ENCODE results near the gene HIVEP3. TPM values are rescaled to one million over a fixed set of nuclear protein-coding genes. Genes with fewer than 3 reads are reported as not detected.

The HIVEP3 gene
- total RNA-seq, 4 donors from 2014 or later: 4.2 to 6.5 (median 4.7) TPM

DNA sequence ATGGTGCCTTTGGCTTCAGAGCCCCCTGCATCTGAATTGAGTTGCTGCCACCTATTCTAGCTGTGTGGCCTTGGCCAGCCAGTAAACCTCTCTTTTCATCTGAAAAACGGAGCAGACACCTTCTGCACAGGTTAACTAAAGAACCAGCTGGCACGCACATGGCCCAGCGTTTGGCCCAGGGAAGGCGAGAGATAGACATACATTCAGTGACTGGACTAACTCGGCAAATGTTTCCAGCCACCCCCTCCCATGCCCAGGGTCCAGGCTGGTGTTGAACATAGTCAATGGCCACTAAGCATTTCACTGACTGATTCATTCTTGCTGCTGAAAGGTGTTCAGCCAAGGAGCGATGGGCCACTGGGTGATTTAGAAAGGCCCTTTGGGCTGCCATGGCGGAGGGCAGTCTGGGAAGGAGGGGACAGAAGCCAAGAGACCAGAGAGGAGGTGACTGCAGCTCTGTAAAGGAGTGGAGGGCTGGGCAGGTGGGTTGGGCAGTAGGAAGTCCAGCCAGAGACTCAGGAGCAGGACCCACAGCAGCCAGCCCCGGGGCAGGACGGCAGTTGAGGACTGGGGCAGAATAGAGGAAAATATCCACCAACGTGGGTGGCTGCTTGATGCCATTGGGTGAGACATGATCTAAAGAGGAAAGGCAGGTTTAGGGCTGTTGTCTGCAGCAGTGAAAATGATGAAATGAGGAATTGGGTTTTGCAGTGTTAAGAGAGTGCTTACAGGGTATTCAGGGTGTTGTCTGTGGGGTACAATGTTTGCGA lies 184.3 kb downstream of the HIVEP3 start:
- Histone ChIP-seq H3K36me3 (no peaks in the 10 kb centered on the region), H3K9me3 (no peaks in the 10 kb centered on the region), H3K4me3 (no peak overlapping the region), H3K4me1 (peaks cover 0 to 32% (median 15%) of the 10 kb centered on the region in 4 donors), H3K27me3 (no peaks in the 10 kb centered on the region), H3K27ac (no peak overlapping the region)
- TF ChIP-seq EP300 (IDR thresholded peaks at IDR 0.05): no peak
- TF ChIP-seq, protein P1, sequence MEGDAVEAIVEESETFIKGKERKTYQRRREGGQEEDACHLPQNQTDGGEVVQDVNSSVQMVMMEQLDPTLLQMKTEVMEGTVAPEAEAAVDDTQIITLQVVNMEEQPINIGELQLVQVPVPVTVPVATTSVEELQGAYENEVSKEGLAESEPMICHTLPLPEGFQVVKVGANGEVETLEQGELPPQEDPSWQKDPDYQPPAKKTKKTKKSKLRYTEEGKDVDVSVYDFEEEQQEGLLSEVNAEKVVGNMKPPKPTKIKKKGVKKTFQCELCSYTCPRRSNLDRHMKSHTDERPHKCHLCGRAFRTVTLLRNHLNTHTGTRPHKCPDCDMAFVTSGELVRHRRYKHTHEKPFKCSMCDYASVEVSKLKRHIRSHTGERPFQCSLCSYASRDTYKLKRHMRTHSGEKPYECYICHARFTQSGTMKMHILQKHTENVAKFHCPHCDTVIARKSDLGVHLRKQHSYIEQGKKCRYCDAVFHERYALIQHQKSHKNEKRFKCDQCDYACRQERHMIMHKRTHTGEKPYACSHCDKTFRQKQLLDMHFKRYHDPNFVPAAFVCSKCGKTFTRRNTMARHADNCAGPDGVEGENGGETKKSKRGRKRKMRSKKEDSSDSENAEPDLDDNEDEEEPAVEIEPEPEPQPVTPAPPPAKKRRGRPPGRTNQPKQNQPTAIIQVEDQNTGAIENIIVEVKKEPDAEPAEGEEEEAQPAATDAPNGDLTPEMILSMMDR (IDR thresholded peaks at IDR 0.05): no peak
- TF ChIP-seq POLR2A (IDR thresholded peaks at IDR 0.05): no peak
- no peak for DNase-seq (ENCODE audit: low spot score in 2 of 2)
- WGBS, 2 donors: 90 to 91% methylated on average over 11 of the region's 11 CpGs

DNA sequence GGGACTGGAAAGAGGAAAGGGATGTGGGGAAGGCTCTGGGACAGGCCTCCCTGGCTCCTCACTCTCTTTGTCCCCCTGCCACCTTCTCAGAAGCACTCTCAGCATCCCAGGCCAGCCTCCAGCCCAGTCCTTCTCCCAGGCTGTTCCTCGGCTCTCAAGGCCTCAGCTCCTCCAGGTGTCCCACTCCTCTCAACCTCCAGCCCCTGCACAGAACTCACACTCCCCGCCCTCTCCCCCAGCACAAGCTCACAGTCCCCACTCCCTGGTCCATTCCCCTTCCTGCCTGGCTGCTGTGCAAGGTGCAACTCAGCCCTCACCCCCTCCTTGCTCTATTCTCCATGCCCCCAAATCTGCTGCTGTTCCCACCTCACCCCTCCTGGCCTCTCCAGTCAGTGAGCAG lies 185.0 kb downstream of the HIVEP3 start:
- 87 to 100% methylated on average over 2 of the region's 2 CpGs for WGBS, 2 donors
- no peak for TF ChIP-seq EP300 (IDR thresholded peaks at IDR 0.05)
- no peak for TF ChIP-seq POLR2A (IDR thresholded peaks at IDR 0.05)
- TF ChIP-seq, protein P1 (IDR thresholded peaks at IDR 0.05): no peak
- Histone ChIP-seq H3K4me1 (peaks cover 0 to 32% (median 14%) of the 10 kb centered on the region in 4 donors), H3K9me3 (no peaks in the 10 kb centered on the region), H3K36me3 (no peaks in the 10 kb centered on the region), H3K27me3 (no peaks in the 10 kb centered on the region), H3K4me3 (no peak overlapping the region), H3K27ac (no peak overlapping the region)
- no peak for DNase-seq (ENCODE audit: low spot score in 2 of 2)

DNA sequence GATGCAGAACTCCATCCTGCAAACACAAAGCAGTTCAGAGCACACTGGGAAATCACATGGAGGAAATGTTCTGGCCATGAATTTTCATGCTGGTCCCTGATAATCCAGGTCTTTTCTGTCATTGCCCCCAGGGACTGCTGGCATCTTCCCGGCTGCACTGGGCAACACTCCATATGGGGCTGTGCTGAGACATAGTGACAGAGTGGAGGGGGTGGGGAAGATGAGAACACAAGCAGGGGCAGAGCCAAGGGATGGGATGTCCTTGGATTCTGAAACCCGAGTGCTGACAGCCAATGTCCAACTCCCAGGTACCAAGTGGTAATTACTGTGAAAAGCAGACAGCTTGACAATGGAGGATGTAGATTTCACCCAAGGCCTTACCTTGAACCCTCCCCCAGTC lies 185.7 kb downstream of the HIVEP3 start:
- WGBS, 2 donors: 77 to 81% methylated on average over 2 of the region's 2 CpGs
- peaks cover 0 to 32% (median 15%) of the 10 kb centered on the region in 4 donors for H3K4me1 ChIP-seq
- H3K27me3 ChIP-seq: no peaks in the 10 kb centered on the region
- TF ChIP-seq EP300 (IDR thresholded peaks at IDR 0.05) (no peak), POLR2A (IDR thresholded peaks at IDR 0.05) (no peak)
- TF ChIP-seq, protein P1 (IDR thresholded peaks at IDR 0.05): no peak
- no peak overlapping the region for H3K27ac ChIP-seq
- H3K9me3 ChIP-seq: no peaks in the 10 kb centered on the region
- H3K4me3 ChIP-seq: no peak overlapping the region
- H3K36me3 ChIP-seq: no peaks in the 10 kb centered on the region
- DNase-seq (ENCODE audit: low spot score in 2 of 2): no peak

DNA sequence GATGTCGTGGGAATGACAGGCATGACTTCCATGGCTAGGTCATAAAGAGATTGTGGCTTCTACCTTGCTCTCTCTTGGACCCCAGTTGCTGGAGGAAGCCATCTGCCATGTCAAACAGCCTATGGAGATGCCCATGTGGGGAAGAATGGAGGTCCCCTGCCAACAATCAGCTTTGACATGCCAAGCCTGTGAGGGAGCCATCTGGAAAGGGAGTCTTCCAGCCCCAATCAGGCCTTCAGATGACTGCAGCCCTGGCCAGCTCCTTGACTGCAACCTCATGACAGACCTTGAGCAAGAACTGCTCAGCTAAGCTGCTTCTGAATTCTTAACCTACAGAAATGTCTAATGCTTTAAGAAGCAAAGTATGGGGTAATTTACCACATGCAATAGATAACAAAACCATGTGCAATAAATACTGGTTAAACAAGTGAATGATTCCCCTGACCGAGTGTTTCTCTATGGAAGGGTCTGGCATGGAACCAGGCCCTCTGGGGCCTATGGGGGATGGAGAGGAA lies 187.1 kb downstream of the HIVEP3 start:
- Histone ChIP-seq H3K27me3 (no peaks in the 10 kb centered on the region), H3K4me3 (no peak overlapping the region), H3K4me1 (peaks cover 0 to 47% (median 20%) of the 10 kb centered on the region in 4 donors), H3K36me3 (no peaks in the 10 kb centered on the region), H3K9me3 (no peaks in the 10 kb centered on the region), H3K27ac (no peak overlapping the region)
- 92 to 96% methylated on average over 2 of the region's 2 CpGs for WGBS, 2 donors
- TF ChIP-seq POLR2A (IDR thresholded peaks at IDR 0.05) (no peak), EP300 (IDR thresholded peaks at IDR 0.05) (no peak)
- TF ChIP-seq, protein P1 (IDR thresholded peaks at IDR 0.05): no peak
- no peak for DNase-seq (ENCODE audit: low spot score in 2 of 2)

DNA sequence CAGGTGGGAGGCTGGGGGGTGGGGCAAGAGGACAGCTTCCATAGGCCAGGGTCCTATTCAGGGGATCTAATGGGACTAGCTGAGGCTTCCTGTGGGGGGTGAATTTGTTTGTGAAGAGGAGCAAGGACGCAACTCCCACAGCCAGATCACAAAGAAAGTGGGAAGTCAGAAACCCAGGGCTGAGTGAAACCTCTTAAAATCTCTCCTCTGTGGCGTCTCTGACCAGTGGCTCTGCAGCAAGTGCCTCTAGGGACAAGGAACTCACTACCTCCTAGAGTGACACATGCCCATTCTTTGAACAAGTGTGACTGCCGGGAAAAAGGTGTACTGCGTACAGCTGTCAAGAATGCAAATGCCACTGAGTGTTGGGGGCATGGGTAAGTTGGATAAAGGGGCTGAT lies 187.9 kb downstream of the HIVEP3 start:
- TF ChIP-seq, protein P1 (IDR thresholded peaks at IDR 0.05): no peak
- TF ChIP-seq EP300 (IDR thresholded peaks at IDR 0.05) (no peak), POLR2A (IDR thresholded peaks at IDR 0.05) (no peak)

More for the DNA sequence above, 187.9 kb downstream of the HIVEP3 start:
- H3K9me3 ChIP-seq: no peaks in the 10 kb centered on the region
- WGBS, 2 donors: 89 to 96% methylated on average over 4 of the region's 4 CpGs
- no peak overlapping the region for H3K27ac ChIP-seq
- no peak for DNase-seq (ENCODE audit: low spot score in 2 of 2)
- H3K27me3 ChIP-seq: no peaks in the 10 kb centered on the region
- H3K4me1 ChIP-seq: peaks cover 0 to 40% (median 18%) of the 10 kb centered on the region in 4 donors
- H3K36me3 ChIP-seq: no peaks in the 10 kb centered on the region
- no peak overlapping the region for H3K4me3 ChIP-seq

Measured in tibial nerve (tissue), 4 donors.